Activated T-cell treated with anti-CD3 and anti-CD28 coated beads for 4 hours (primary cell): Measurements from ENCODE around the gene DUSP6.

ENCODE experiments used
- DNase-seq: peaks from one replicate; pipeline ENCODE4 v3.0.0-alpha.2; 2020

The DUSP6 gene, protein sequence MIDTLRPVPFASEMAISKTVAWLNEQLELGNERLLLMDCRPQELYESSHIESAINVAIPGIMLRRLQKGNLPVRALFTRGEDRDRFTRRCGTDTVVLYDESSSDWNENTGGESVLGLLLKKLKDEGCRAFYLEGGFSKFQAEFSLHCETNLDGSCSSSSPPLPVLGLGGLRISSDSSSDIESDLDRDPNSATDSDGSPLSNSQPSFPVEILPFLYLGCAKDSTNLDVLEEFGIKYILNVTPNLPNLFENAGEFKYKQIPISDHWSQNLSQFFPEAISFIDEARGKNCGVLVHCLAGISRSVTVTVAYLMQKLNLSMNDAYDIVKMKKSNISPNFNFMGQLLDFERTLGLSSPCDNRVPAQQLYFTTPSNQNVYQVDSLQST

DNA sequence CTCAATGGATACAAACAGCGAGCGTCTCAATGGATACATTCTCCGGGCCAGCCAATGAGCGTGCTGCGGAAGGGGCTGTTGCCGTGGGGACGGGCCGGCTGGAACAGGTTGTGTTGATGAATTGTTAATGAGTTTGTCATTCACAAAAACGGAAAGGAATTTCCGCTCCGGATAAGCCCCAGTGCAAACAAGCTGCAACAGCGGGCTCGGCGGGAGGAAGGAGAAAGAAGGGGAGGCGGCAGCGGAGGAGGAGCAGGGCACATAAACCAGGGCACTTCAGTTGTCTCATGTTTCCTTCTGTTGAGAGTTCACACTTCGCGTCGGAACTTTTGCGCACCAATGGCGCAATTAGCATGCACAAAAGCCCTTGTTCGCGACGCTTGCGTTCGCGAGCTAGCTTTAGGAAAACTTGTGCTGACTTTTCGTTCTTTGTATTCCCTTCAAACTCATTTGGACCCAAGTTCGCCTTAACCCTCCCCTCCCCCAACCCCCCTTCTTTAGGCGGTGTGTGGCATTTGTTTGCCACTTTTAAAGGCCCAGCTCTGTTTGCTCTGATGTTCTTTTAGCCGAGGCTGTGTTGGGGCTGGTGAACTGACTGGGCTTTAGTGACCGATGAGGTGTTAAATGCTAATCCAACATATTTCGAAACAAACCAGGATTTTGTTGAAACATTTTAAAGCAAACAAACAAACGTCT, at the start of gene DUSP6:
Gene DUSP6, minus strand, starts transcription at position 10 of the 696 bp plus-strand sequence. CDS start 462 bp downstream, outside the sequence.
- DNase-seq, result peak; percentile 71

GRCh38 chr12:89401433-89402058, 49.2 kb upstream of the DUSP6 start:
- no peak for DNase-seq

- no peak for DNase-seq
These were observed 48.1 kb upstream of the DUSP6 start for GRCh38 chr12:89400415-89400814.

DNA sequence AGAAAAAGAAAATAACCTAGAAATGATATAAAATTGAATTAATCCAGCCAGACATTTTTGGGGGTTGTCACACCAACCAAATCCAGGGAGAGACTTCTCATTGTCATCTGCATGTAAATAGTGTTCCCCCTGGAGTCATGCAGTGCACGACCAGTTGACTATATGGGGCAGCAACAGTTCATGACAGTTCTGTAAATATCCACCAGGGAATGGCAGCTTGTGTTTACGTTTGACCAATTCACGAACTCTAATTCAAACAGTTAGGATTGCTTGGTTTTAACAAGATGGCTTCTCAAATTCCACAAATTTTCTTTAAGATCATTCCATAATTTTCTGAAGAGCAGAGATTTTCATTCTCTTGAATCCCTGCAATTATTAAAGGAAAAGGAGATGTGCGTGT, 43.4 kb upstream of the DUSP6 start:
- DNase-seq, result no peak

DNA sequence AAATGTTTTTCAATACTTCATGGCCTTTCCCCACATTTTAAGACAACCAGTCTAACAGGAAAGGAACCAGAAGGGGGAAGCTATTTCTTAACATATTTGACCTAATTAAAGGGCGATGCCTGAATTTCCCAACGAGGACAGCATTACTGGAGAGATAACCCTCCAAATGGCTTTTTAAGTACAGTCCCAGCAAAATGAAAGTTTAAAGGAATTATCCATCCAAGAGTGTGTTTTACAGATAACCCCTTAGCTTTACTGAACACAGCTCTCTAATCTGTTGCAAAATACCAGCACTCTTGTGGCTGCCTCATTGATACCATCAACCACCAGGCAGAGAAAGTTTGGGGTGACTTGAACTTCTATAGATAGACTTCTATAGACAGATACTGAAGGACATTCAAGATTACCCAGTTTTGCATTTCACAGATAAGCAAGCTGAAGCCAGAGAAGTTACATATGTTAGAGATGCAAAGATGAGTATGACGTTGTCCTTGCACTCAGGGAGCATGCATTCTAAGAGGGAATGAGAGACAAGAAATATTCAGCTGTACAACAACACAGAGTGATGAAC, 41.3 kb upstream of the DUSP6 start:
- no peak for DNase-seq

- no peak for DNase-seq
These were observed 40.1 kb upstream of the DUSP6 start for GRCh38 chr12:89392391-89392790.

DNA sequence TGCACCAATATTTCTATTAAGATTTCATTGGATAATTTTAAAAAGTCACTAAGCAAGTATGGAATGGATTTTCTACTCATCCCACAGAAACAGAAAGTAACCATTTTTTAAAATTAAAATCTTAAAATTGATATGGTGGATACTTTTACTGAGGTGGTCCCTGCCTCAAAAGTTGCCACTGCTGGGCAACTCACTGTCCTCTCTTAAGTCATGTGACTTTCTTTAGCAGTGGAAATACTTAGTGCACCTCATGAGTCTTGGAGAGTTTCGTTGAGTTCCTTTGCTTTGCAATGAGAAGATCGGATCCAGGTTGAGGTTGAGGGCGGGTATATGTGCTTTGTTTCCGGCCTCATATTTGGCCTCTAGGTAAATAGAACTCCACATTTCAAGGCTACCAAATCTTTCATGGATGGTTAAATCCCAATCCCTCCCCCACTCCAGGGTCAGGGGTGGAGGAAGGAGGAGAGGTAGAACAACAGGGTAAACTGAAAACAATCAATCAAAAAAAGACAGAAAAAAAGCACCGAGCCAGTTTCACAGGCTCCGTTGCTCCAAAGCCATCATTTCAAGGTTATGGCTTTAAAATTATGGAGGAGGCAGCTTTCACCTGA, 39.5 kb upstream of the DUSP6 start:
- DNase-seq, result no peak

DNA sequence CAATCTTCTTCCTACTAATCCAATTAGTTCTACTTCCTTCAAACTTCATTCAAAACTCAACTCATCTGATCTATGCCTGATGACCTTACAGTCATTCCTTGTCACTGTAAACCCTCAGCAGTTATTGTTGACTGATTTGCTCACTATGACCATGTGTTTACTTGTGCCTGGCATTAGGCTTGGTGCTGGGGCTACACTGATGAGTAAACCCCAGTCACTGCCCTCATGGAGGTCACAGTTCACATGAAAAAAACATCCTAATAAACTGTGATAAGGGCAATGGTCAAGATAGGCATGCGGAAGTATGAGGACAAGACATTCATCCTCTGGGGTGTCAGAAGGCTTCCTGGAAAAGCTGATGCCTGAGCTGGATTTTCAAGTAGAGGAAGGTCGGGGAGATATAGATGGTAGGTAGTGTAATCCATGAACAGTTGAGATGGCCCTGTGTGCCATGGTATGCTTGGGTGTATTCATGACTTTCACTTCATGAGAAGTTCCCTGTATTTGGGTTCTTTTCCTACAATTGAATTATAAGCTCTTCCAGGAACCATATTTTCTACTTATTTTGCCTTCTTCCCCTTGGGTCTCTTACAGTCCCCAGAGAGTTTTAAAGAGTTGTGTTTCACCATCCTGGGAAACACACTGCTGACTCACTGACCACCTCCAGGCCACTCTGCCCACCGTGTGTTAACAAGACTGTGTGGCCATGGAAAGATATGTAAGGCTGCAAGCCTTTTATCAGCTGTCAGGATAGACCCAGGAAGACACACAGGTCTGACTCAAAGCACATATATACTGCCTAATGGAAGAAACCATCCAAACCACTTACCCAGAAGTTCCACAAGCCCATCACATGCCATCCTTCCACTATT, 38.7 kb upstream of the DUSP6 start:
- DNase-seq, result no peak

GRCh38 chr12:89389755-89390661, 37.7 kb upstream of the DUSP6 start:
- DNase-seq, result no peak

DNA sequence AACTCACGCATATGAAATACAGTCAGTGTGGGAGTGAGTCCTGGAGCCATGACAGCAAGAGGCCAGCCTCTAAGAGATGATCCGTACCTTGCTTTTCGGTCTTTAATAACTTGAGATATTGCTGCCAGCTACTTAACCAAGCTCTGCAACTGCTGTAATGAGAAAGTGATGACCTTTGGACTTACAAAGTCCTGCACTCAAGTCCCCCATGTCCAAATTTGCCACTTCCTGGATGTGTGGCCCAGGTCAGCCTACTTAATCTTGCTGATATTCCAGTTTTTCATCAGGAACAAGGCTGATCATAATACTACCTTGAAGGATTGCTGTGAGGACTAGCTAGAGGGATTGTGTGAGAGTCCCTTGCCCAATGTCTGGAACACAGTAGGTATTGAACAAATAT, 33.8 kb upstream of the DUSP6 start:
- DNase-seq, result no peak

GRCh38 chr12:89384807-89385206, 32.5 kb upstream of the DUSP6 start:
- no peak for DNase-seq

GRCh38 chr12:89384050-89384758, 31.9 kb upstream of the DUSP6 start:
- DNase-seq, result no peak

GRCh38 chr12:89383235-89384049, 31.1 kb upstream of the DUSP6 start:
- DNase-seq, result no peak

DNA sequence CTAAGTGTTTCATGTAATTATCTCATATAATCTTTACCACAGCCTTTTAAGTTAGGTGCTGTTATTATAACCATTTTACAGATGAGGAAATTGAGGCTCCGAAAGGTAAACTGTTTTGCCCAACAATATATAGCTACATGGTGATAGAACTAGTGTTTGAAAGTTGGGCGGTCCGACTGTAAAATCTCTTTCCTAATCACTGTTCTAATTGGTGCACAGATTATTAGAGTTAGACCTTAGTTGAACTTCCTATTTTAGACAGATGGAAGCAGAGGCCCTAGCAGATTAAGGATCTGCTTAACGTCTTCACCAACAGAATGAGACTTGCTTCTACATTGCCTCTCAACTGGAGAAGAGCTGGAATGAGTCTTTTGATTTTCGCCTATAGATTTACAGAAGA, 30.0 kb upstream of the DUSP6 start:
- no peak for DNase-seq

- no peak for DNase-seq
These were observed 27.7 kb upstream of the DUSP6 start for GRCh38 chr12:89379839-89380467.

DNA sequence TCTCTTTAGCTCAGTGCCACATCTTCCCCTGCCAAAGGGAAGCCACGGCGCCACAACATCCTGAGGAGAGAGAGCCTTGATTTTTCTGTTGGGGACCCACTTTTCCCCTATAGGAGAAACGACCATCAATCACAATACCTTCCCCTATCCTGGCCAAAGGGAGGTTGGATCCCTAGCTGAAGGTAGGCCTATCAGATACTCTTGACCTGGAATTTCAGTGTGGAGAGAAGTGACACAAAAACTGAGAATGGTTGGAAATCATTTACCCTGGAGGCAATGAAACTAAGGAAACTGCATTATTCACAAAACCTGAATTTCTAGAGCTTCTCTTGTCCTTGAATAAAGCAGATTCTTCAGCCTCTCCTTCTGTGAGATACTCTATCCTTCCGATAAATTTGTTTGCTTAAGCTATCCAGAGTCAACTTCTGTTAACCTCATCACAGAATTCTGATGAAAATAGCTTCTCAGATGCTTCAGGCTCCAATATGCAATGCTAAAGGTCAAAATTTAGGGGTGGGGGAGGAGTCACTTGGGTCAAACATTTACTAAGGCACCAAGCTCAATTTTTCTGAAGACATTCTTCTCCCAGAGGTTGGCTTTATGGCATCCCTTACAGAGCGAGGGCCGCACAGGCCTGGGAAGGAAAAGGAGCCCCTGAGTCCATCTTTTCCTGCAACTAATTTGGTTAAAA, 27.0 kb upstream of the DUSP6 start:
- DNase-seq, result no peak

GRCh38 chr12:89376844-89377243, 24.5 kb upstream of the DUSP6 start:
- DNase-seq, result no peak

DNA sequence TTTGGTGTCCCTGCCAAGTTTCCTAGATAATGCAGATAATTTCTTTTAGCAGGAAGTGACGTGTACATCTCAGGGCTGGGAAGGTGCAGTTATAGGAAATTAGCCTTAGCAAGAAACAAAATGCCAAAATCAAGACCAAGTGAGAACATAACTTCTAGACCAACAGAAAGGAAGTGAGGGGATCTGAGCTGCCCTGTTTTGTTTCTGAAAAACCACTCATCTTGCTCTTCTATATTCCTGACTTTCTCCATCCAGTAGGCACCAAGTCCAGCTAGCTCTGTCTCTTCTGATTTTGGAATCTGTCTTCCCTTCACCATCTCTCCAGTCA, 23.9 kb upstream of the DUSP6 start:
- DNase-seq, result no peak
